Left ventricle myocardium inferior (tissue), 1 donor: ENCODE data around the gene MYCN. TPM values are rescaled to one million over a fixed set of nuclear protein-coding genes. Genes with fewer than 3 reads are reported as not detected.

ENCODE experiments used
- DNase-seq: peaks from one replicate; pipeline ENCODE4 v3.0.0-alpha.2; 2020
- H3K27ac ChIP-seq: fragments of 200-600 bp; replicated peaks from 2 replicates; pipeline ENCODE4 v1.8.0; 2021
- H3K27me3 ChIP-seq: fragments of 200-600 bp; 2 replicates; pipeline ENCODE4 v1.8.0; 2021; ENCODE audit warnings: low read depth
- H3K36me3 ChIP-seq: fragments of 200-600 bp; 2 replicates; pipeline ENCODE4 v1.8.0; 2021
- H3K4me1 ChIP-seq: fragments of 200-600 bp; 2 replicates; pipeline ENCODE4 v1.8.0; 2021
- H3K4me3 ChIP-seq: fragments of 200-600 bp; 2 replicates; pipeline ENCODE4 v1.8.0; 2021; ENCODE audit warnings: mild to moderate bottlenecking, moderate library complexity
- H3K9me3 ChIP-seq: fragments of 200-600 bp; replicated peaks from 2 replicates; pipeline ENCODE4 v1.8.0; 2021
- intact Hi-C: fragments of 100-400 bp; cut with micrococcal nuclease; formaldehyde crosslinking; loops from one replicate; pipeline ENCODE4 v1.11.0; 2022
- total RNA-seq: library from RNA; stranded (reverse); fragmentation: NEBNext Ultra II Directional; extraction: Animal tissue kit (Norgen Biotek cat#: 25700); gene quantifications from one replicate; pipeline ENCODE4 v1.2.1, GENCODE V29; 2021
- TF ChIP-seq, protein P1 (sequence below): fragments of 200-600 bp; IDR thresholded peaks from 2 replicates; pipeline ENCODE4 v1.8.0; 2021; ENCODE audit warnings: antibody characterized with exemption, mild to moderate bottlenecking, borderline replicate concordance
- donor health status: DM: no; HTN: yes; CAD: no; lungs with severe emphysema.

The MYCN gene
- total RNA-seq, 1 donor from 2014 or later = 0.38 TPM

DNA sequence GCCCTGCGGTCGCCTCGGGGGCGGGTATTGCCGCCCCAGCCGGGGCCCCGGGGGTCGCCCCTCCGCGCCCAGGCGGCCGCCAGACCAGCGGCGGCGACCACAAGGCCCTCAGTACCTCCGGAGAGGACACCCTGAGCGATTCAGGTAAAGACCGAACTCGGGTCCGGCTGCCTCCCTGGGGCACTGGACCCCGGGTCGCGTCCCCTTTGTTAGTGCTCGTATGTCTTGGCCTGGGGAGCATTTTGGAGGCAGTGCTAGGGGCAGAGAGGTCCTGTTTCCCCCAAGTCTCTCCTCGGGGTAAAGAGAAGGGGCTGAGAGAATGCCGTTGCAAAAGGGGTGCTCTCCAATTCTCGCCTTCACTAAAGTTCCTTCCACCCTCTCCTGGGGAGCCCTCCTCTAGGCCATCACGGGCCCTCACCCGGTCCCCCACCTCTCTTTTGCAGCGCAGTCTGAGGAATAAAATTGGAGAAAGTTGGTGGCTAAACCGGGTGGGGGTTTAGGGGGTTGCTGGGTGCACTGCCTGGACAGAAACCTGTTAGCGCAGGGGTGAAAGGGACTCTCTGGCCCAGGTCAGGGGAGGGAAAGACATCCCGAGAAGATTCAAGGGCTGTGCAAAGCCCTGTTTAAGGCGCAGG, 2.5 kb downstream of the MYCN start:
- Histone ChIP-seq H3K4me3 (peak overlapping the region; percentile 73), H3K27ac (peak overlapping the region; percentile 51), H3K4me1 (peaks cover 52% of the 10 kb centered on the region), H3K36me3 (no peaks in the 10 kb centered on the region), H3K9me3 (no peaks in the 10 kb centered on the region), H3K27me3 (peaks cover 50% of the 10 kb centered on the region)
- no peak for DNase-seq
- intact Hi-C loops = no loop called here
- TF ChIP-seq, protein P1, sequence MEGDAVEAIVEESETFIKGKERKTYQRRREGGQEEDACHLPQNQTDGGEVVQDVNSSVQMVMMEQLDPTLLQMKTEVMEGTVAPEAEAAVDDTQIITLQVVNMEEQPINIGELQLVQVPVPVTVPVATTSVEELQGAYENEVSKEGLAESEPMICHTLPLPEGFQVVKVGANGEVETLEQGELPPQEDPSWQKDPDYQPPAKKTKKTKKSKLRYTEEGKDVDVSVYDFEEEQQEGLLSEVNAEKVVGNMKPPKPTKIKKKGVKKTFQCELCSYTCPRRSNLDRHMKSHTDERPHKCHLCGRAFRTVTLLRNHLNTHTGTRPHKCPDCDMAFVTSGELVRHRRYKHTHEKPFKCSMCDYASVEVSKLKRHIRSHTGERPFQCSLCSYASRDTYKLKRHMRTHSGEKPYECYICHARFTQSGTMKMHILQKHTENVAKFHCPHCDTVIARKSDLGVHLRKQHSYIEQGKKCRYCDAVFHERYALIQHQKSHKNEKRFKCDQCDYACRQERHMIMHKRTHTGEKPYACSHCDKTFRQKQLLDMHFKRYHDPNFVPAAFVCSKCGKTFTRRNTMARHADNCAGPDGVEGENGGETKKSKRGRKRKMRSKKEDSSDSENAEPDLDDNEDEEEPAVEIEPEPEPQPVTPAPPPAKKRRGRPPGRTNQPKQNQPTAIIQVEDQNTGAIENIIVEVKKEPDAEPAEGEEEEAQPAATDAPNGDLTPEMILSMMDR = no peak

DNA sequence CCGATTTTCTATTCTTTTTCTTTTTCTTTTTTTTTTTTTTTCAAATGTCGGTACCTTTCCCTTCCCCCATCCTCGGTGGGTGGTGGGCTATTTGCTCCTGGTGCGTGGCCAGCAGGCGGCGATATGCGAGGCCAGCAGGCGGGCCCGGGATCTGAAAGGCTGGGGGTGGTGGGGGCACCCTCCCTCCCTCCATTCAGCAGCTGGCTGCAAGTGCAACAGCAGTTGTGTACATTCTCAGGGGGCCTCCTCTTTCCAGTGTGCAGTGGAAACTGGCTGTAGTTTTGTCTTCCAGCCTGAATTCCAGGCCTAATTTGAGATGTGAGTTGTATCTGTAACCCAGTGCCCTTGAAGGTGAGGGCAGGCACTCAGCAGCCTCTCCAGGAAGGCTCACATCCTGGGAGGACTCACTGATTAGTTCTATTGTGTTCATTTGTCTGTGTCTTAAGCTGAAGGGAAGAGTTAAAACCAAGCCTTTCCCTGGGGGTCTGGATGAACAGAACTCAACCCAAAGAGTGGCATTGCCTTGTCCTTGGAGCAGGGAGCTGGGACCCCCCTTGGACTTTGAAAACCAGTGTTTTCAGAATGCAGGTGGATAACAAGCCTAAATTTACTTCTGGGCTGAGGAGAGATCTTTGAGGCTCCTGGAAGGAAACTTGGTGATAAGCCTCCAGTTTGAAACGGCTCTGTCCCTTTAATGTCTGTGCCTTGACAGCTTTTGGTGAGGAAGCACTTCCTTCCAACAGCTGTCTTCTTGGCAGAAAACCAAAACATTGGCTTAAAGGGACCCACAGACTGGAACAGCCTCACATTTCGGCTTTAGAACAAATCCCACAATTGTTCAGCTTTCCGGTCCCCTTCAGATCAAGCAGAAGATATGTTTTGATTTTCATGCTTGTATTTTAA, 3.3 kb downstream of the MYCN start:
- Histone ChIP-seq H3K36me3 (no peaks in the 10 kb centered on the region), H3K9me3 (no peaks in the 10 kb centered on the region), H3K27ac (peak overlapping the region; percentile 51), H3K27me3 (peaks cover 42% of the 10 kb centered on the region), H3K4me1 (peaks cover 52% of the 10 kb centered on the region), H3K4me3 (peak overlapping the region; percentile 73)
- DNase-seq = peak; percentile 38
- TF ChIP-seq, protein P1 = peak; percentile 56
- intact Hi-C loops = no loop called here

DNA sequence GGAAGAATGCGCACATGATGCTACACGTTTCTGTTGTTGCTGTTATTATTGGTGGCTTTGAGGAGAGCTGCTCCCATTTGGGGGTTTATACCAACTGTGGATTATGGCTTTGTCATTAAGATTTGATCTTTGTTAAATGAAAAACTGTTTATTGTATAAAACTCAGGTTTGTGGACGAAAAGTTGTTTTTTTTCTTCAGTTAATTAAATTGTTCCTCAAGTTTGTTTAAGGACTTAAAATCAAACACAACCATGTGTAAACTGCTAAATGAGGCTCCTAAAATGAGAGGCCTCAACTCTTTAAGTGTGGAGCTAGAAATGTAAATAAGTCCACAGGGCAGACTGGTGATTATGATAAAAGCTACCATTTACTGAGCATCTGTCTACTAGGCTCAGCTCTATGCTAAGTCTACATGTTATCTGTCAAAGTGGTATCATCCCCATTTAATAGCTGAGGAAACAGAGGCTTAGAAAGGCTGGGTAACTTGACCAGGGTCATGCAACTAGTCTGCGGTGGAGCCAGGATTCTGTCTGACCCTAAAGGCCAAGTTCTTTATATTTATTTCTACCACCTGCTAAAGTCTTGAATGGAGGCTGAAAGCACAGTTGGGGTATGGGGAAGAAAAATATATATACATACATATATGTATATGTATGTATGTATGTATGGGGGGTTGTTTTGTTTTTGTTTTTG, 4.1 kb downstream of the MYCN start:
- Histone ChIP-seq H3K4me1 (peaks cover 48% of the 10 kb centered on the region), H3K9me3 (no peaks in the 10 kb centered on the region), H3K27me3 (peaks cover 34% of the 10 kb centered on the region), H3K4me3 (peak overlapping the region; percentile 73), H3K27ac (no peak overlapping the region), H3K36me3 (no peaks in the 10 kb centered on the region)
- intact Hi-C loops = no loop called here
- DNase-seq = no peak
- TF ChIP-seq, protein P1 = no peak

DNA sequence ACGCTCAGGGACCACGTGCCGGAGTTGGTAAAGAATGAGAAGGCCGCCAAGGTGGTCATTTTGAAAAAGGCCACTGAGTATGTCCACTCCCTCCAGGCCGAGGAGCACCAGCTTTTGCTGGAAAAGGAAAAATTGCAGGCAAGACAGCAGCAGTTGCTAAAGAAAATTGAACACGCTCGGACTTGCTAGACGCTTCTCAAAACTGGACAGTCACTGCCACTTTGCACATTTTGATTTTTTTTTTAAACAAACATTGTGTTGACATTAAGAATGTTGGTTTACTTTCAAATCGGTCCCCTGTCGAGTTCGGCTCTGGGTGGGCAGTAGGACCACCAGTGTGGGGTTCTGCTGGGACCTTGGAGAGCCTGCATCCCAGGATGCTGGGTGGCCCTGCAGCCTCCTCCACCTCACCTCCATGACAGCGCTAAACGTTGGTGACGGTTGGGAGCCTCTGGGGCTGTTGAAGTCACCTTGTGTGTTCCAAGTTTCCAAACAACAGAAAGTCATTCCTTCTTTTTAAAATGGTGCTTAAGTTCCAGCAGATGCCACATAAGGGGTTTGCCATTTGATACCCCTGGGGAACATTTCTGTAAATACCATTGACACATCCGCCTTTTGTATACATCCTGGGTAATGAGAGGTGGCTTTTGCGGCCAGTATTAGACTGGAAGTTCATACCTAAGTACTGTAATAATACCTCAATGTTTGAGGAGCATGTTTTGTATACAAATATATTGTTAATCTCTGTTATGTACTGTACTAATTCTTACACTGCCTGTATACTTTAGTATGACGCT, 5.8 kb downstream of the MYCN start:
- no peak overlapping the region for H3K4me3 ChIP-seq
- H3K9me3 ChIP-seq = no peaks in the 10 kb centered on the region
- no peak for DNase-seq
- TF ChIP-seq, protein P1 = no peak
- intact Hi-C loops = no loop called here
- H3K27ac ChIP-seq = no peak overlapping the region
- peaks cover 32% of the 10 kb centered on the region for H3K4me1 ChIP-seq
- peaks cover 19% of the 10 kb centered on the region for H3K27me3 ChIP-seq
- H3K36me3 ChIP-seq = no peaks in the 10 kb centered on the region

DNA sequence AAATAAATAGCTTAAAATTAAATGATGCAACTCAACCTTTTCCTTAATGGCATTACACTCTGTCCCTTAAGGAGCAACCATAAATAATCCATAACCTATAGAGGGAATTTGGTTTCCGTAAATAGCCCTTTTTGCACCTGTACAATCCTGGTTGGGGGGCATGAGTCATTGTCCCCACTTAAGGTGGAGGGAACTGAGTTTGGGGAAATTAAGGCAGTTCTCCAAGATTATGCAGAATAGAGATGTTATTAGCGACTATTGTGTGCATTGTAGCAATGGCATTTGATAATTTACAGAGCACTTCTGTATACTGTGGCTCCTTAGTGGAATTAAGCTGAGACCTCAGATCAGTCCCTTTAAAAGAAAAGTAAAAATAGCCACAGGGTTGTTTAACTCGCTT, 6.6 kb downstream of the MYCN start:
- Histone ChIP-seq H3K4me3 (no peak overlapping the region), H3K9me3 (no peaks in the 10 kb centered on the region), H3K27me3 (peaks cover 10% of the 10 kb centered on the region), H3K4me1 (peaks cover 23% of the 10 kb centered on the region), H3K36me3 (no peaks in the 10 kb centered on the region), H3K27ac (no peak overlapping the region)
- intact Hi-C loops = no loop called here
- TF ChIP-seq, protein P1 = no peak
- DNase-seq = no peak
